OCI-LY3 (cell line): ENCODE results near the gene ERCC2.

ENCODE experiments used
- CTCF ChIP-seq: fragments of 200-600, 300-600 bp; sonication (generic); IDR thresholded peaks from 2 replicates; pipeline ENCODE4 v1.5.1; 2014; ENCODE audit warnings: antibody characterized with exemption, low read length, low read depth
- EZH2phosphoT487 ChIP-seq: fragments of 200-600 bp; shearing (Covaris generic); IDR thresholded peaks from 2 replicates; pipeline ENCODE4 v1.6.1; 2018; ENCODE audit warnings: antibody characterized with exemption, mixed run types, low read depth

DNA sequence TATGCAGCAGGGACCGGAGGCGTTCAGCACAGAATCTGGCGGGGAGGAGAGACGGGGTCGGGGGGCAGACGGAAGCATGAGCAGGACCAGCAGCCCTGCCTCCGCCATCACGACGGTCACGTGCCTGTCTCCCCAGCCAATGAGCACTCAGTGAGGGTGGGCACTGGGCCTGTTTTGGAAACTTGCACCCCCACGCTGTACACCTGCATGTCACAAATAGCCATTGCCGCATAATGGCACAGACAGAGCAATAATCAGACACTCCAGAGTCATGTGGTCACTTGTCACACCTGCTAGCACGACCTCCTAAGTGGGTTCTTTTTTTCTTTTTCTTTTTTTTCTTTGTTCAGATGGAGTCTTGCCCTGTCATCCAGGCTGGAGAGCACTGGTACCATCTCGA, 8.8 kb downstream of the ERCC2 start:
- no peak for TF ChIP-seq EZH2phosphoT487
- no peak for TF ChIP-seq CTCF
